GM23248 (cell line): ENCODE results near the gene CHST12.

Experiments used
- EZH2 ChIP-seq: fragments of 200-600 bp; sonication (generic); IDR thresholded peaks from 2 replicates; pipeline ENCODE4 v1.6.1; 2018; ENCODE audit warnings: antibody characterized with exemption, mild to moderate bottlenecking; ENCODE audit not compliant: insufficient read depth, poor library complexity, severe bottlenecking
- EZH2phosphoT487 ChIP-seq: fragments of 200-600 bp; sonication (generic); IDR thresholded peaks from 2 replicates; pipeline ENCODE4 v1.6.1; 2018; ENCODE audit warnings: antibody characterized with exemption, moderate library complexity, mild to moderate bottlenecking, low read depth; ENCODE audit not compliant: insufficient read depth

- TF ChIP-seq EZH2 (no peak), EZH2phosphoT487 (no peak)
These were observed 43.3 kb downstream of the CHST12 start for GRCh38 chr7:2446676-2447075.
